ENCODE results near the gene PBX1. TPM values are rescaled to one million over a fixed set of nuclear protein-coding genes. Genes with fewer than 3 reads are reported as not detected.

Gene PBX1
- total RNA-seq, 1 donor from 2014 or later, result 719 TPM

- no peak for DNase-seq (ENCODE audit: low spot score in 2 of 2, unreplicated experiment in 2 of 2)
- H3K27ac Mint-ChIP-seq, result peak overlapping the region; percentile 95
- peaks cover 8% of the 10 kb centered on the region for H3K36me3 Mint-ChIP-seq
- no peak for TF ChIP-seq CTCF (IDR thresholded peaks at IDR 0.05; ENCODE audit: unreplicated experiment)
- H3K27me3 Mint-ChIP-seq (ENCODE audit: low read depth), result no peaks in the 10 kb centered on the region
- H3K4me1 Mint-ChIP-seq, result peaks cover 95% of the 10 kb centered on the region
- H3K4me3 Mint-ChIP-seq, result peak overlapping the region; percentile 41
- H3K9me3 Mint-ChIP-seq, result no peaks in the 10 kb centered on the region
These were observed 212.1 kb downstream of the PBX1 start for GRCh38 chr1:164771041-164771618.

- DNase-seq (ENCODE audit: low spot score in 2 of 2, unreplicated experiment in 2 of 2), result peak; percentile 45 to 71
- H3K36me3 Mint-ChIP-seq, result peaks cover 8% of the 10 kb centered on the region
- H3K27me3 Mint-ChIP-seq (ENCODE audit: low read depth), result no peaks in the 10 kb centered on the region
- no peak for TF ChIP-seq CTCF (IDR thresholded peaks at IDR 0.05; ENCODE audit: unreplicated experiment)
- H3K27ac Mint-ChIP-seq, result peak overlapping the region; percentile 95
- peaks cover 99% of the 10 kb centered on the region for H3K4me1 Mint-ChIP-seq
- H3K4me3 Mint-ChIP-seq, result peak overlapping the region; percentile 41
- no peaks in the 10 kb centered on the region for H3K9me3 Mint-ChIP-seq
These were observed 212.8 kb downstream of the PBX1 start for GRCh38 chr1:164771619-164772361.

- H3K4me1 Mint-ChIP-seq, result peaks cover 98% of the 10 kb centered on the region
- no peaks in the 10 kb centered on the region for H3K9me3 Mint-ChIP-seq
- no peaks in the 10 kb centered on the region for H3K27me3 Mint-ChIP-seq (ENCODE audit: low read depth)
- H3K4me3 Mint-ChIP-seq, result no peak overlapping the region
- no peak for DNase-seq (ENCODE audit: low spot score in 2 of 2, unreplicated experiment in 2 of 2)
- H3K36me3 Mint-ChIP-seq, result peaks cover 8% of the 10 kb centered on the region
- TF ChIP-seq CTCF (IDR thresholded peaks at IDR 0.05; ENCODE audit: unreplicated experiment), result no peak
- H3K27ac Mint-ChIP-seq, result peak overlapping the region; percentile 95
These were observed 213.7 kb downstream of the PBX1 start for GRCh38 chr1:164772635-164773034.

GRCh38 chr1:164773102-164773501 is 214.1 kb downstream of the PBX1 start:
- no peak for DNase-seq (ENCODE audit: low spot score in 2 of 2, unreplicated experiment in 2 of 2)
- H3K9me3 Mint-ChIP-seq, result no peaks in the 10 kb centered on the region
- H3K4me3 Mint-ChIP-seq, result no peak overlapping the region
- peaks cover 8% of the 10 kb centered on the region for H3K36me3 Mint-ChIP-seq
- peaks cover 94% of the 10 kb centered on the region for H3K4me1 Mint-ChIP-seq
- no peaks in the 10 kb centered on the region for H3K27me3 Mint-ChIP-seq (ENCODE audit: low read depth)
- TF ChIP-seq CTCF (IDR thresholded peaks at IDR 0.05; ENCODE audit: unreplicated experiment), result no peak
- H3K27ac Mint-ChIP-seq, result peak overlapping the region; percentile 95

GRCh38 chr1:164774413-164774812 is 215.4 kb downstream of the PBX1 start:
- no peaks in the 10 kb centered on the region for H3K27me3 Mint-ChIP-seq (ENCODE audit: low read depth)
- H3K4me1 Mint-ChIP-seq, result peaks cover 91% of the 10 kb centered on the region
- H3K36me3 Mint-ChIP-seq, result peaks cover 2% of the 10 kb centered on the region
- no peaks in the 10 kb centered on the region for H3K9me3 Mint-ChIP-seq
- no peak for DNase-seq (ENCODE audit: low spot score in 2 of 2, unreplicated experiment in 2 of 2)
- TF ChIP-seq CTCF (IDR thresholded peaks at IDR 0.05; ENCODE audit: unreplicated experiment), result no peak
- peak overlapping the region; percentile 95 for H3K27ac Mint-ChIP-seq
- H3K4me3 Mint-ChIP-seq, result no peak overlapping the region
